HG03442 (cell line): Measurements from ENCODE around the gene PEAK1.
A peak's percentile ranks its signal among the peaks of the same experiment; 100 is the strongest.
"Not testable (repeated sequence)": the region's sequence is repeated elsewhere in the genome, so short reads cannot be mapped to it uniquely, and the experiment has no call there.

Experiments
- ATAC-seq: cut with Tn5 transposase; IDR thresholded peaks from one replicate; pipeline ENCODE4 v1.9.1; 2021; ENCODE audit warnings: mild to moderate bottlenecking, moderate library complexity; ENCODE audit not compliant: unreplicated experiment

PEAK1 gene

GRCh38 chr15:77425104-77425503 is 5.2 kb upstream of the PEAK1 start:
- ATAC-seq = no peak

- no peak for ATAC-seq
Measured at GRCh38 chr15:77421370-77421700, 1.4 kb upstream of the PEAK1 start.

DNA sequence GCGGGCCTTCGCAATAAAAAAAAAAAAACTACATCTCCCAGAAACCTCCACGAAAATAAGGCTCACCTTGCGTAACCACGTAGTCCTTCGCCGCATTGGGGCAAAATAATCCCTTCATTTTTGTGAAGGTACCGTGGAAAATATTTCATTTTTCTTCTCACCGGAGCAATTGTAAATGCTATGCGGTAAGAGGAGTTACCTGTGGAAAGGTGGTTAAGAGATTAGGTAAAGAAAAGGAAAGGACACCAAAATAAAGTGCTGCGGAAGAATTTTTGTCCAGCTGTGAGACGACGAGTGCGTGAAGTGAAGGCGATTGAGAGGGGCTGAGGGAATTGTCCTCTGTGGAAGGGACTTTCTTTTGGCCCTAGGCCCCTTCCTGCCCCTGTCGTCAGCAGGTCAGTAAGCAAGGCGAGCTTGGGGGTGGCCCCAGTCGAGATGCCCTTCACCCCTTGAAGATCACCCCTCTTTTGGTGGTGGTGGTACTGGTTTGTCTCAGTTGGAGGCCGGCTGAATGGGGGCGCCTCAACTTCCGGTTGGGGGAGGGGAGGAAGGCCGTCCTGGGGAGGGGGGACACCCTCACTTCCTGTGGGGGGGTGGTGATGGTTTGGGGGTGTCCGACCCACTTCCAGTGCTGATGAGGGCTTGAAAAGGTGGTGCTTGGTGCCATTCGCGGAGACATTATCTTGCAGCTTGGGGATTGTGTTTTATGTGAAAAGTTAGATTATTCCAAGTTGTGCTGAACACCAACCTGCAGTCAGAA is 886 bp upstream of the PEAK1 start, which contains the start of gene HMG20A:
Gene HMG20A, plus strand, starts transcription at position 279 of the 760 bp plus-strand sequence. CDS start 37,520 bp downstream, outside the sequence.
- ATAC-seq = peak; percentile 25

DNA sequence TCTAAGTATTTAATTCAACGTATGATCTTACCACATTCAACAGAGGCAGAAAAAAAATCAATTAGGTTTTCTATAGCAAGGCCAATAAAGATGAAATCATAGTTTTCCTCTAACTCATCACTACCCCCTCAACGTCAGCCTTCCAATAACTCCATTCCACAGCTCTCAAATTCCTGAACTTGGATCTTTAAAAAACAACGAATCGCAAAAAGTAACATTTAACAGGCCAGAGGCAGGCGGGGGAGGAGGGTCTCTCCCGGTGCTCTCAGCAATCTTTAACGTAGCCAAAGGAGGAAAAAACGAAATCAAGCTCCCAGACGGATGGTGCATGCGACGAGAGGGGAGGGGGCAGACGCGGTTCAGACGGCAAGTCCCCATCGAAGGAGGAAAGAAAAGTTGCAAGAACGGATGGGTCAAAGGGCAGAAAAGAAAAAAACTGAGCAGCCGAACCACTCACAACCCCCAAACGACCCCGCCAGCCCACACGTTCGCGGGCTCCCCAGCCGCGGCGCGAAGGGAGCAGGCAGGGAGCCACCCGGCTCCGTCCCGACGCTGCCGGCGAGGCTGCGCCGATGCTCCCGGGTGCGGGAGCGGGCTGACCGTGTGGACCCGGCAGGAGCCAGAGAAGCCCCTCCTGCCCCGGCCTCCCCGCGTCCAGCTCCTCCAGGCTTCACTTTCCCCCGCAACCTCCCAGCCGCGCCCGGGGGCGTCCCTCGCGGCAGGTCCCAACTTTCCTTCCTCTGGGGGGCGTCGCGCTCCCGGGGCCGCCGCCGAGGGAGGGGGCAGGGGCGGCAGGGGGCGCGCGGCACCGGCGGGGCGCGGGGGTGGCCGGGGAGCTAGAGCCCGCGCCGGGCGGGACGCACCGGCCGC is 703 bp downstream of the PEAK1 start:
- ATAC-seq = peak; percentile 33

DNA sequence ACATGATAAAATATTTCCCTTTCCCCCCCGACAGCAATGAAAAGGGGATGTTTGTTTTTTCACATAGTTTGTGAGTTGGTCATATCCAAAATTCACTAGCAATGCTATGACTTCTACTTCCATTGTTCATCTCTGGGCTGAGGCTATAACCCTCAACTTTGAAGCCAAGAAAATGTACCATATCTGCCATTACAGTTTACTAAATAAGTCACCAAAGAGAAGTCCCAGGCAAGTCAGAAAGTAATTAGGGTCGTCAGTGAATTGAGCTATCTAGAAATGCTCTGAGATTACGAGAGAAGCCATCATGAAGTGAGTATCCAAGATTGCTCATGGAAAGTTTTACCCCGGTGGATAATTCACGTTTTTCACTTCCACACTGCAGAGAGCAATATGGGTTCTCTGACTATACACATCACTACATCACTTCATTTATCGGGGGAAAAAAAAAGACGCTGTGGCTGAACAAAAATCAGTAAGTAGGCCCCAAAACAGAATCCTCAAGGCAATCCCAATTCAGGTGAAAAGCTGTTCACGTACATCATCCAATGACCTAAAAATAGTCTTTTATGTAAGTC is 1.4 kb downstream of the PEAK1 start:
- ATAC-seq = no peak

GRCh38 chr15:77417602-77418001 is 2.3 kb downstream of the PEAK1 start:
- ATAC-seq = no peak

GRCh38 chr15:77416954-77417353 is 3.0 kb downstream of the PEAK1 start:
- no peak for ATAC-seq

- no peak for ATAC-seq
Measured at GRCh38 chr15:77416148-77416455, 3.8 kb downstream of the PEAK1 start.

GRCh38 chr15:77415450-77416147 is 4.3 kb downstream of the PEAK1 start:
- no peak for ATAC-seq

GRCh38 chr15:77414789-77415442 is 5.0 kb downstream of the PEAK1 start:
- ATAC-seq = no peak

DNA sequence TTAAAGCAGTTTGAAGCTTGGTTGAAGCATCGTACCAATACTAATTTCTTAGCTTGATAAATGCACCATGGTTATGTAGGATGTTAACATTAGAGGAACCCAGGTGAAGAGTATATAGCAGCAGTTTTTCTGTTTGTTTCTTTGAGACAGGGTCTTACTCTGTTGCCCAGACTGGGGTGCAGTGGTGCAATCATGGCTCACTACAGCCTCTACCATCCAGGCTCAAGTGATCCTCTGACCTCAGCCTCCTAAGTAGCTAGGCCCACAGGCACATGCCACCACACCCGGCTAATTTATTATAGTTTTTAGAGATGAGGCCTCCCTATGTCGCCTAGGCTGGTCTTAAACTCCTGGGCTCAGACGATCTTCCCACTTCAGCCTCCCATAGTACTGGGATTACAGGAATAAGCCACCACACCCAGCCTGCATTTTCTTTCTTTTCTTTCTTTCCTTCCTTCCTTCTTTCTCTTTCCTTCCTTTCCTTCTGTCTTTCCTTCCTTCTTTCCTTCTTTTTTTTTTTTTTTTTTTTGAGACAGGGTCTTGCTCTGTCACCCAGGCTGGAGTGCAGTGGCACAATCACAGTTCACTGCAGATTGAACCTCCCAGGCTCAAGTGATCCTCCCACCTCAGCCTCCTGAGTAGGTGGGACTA is 6.1 kb downstream of the PEAK1 start:
- no peak for ATAC-seq

- no peak for ATAC-seq
Measured at GRCh38 chr15:77412972-77413698, 6.8 kb downstream of the PEAK1 start.

- no peak for ATAC-seq
Measured at GRCh38 chr15:77411619-77411976, 8.3 kb downstream of the PEAK1 start.

- ATAC-seq = no peak
Measured at GRCh38 chr15:77410701-77411618, 8.9 kb downstream of the PEAK1 start.

DNA sequence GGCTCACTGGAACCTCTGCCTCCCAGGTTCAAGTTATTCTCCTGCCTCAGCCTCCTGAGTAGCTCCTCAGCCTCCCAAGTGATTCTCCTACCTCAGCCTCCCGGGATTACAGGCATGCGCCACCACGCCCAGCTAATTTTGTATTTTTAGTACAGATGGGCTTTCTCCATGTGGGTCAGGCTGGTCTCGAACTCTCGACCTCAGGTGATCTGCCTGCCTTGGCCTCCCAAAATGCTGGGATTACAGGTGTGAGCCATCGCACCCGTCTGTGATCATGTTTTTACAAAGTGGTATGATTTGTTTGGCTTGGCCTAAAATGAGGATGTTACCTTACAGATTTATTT is 9.8 kb downstream of the PEAK1 start:
- ATAC-seq = not testable (repeated sequence)

DNA sequence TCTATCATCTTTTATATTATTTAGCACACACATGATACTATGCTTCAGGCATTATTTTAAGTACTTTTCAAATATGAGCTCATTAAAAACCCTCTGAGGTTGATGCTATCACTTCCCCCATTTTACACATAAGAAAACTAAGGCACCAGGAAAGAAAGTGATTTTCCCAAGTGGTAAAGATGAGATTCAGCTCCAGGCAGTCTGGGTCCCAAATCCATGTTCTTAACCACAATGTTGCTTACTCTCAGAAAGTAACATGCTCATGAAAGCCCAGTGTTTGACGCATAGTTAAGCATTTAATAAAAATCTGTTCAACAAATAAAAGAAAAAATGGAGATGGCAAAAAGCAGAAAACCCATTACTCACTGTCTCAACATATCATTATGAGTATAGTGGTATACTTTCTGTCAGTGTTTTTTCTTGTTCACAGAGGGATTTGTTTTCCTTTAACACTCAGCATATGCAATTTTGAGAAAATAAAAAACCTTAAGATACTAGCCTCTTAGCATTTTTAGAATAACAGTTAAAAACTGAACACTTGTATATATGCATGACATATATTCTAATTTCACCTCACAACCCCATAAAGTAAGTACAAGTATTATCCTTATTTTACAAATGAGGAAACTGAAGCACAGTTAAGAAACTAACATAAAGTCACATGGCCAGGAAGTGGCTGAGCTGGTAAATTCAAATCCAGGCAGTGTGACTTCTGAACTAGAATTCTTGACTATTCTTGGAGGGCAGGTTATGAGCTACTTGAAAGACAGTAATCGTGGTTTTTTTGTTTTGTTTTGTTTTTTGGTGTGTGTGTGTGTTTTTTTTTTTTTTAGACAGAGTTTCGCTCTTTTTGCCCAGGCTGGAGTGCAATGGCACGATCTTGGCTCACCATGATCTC is 10.4 kb downstream of the PEAK1 start:
- no peak for ATAC-seq

DNA sequence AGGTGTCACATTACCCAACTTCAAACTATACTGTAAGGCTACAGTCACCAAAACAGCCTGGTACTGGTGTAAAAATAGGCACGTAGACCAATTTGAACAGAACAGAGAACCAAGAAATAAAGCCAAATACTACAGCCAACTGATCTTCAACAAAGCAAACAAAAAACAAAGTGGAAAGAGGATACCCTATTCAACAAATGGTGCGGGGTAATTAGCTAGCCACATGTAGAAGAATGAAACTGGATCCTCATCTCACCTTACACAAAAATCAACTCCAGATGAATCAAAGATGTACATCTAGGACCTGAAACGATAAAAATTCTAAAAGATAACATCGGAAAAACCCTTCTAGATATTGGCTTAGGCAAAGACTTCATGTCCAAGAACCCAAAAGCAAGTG is 13.1 kb downstream of the PEAK1 start:
- ATAC-seq = no peak
